K562 (cell line): ENCODE results near the gene DGKE. TPM values are rescaled to one million over a fixed set of nuclear protein-coding genes. Genes with fewer than 3 reads are reported as not detected.

Experiments
- ARNT ChIP-seq, 2 experiments: fragments of 450-650 bp; IDR thresholded peaks; 2 replicates each; pipeline ENCODE4 v1.6.1; 2016; ENCODE audit warnings: mild to moderate bottlenecking in 1 of 2
- E2F4 ChIP-seq: sonication (generic); formaldehyde crosslinking; IDR thresholded peaks from 2 replicates; pipeline ENCODE4 v1.8.0; 2022; ENCODE audit warnings: mild to moderate bottlenecking, low read depth, missing genetic modification reagents
- E2F6 ChIP-seq, 2 experiments: IDR thresholded peaks; 2 replicates each; pipeline ENCODE4 v1.6.1; 2011; ENCODE audit warnings: borderline replicate concordance in 1 of 2, control low read depth in 1 of 2, low read depth in 1 of 2, low read length in 1 of 2, mild to moderate bottlenecking in 1 of 2, mixed read lengths in 1 of 2, moderate library complexity in 1 of 2; ENCODE audit not compliant: insufficient read depth in 1 of 2, insufficient read length in 1 of 2, poor library complexity in 1 of 2, severe bottlenecking in 1 of 2; ENCODE audit errors: extremely low read depth in 1 of 2
- GABPA ChIP-seq: fragments of 200-800 bp; sonication (Bioruptor generic); conservative IDR thresholded peaks from 2 replicates; pipeline ENCODE4 v1.6.1; 2016; ENCODE audit warnings: low read depth, missing genetic modification characterization, missing compliant biosample characterization
- MAX ChIP-seq: sonication (generic); formaldehyde crosslinking; IDR thresholded peaks from 2 replicates; pipeline ENCODE4 v1.9.0; 2022; ENCODE audit warnings: mild to moderate bottlenecking, missing genetic modification reagents
- MGA ChIP-seq: fragments of 450-650 bp; IDR thresholded peaks from 2 replicates; pipeline ENCODE4 v1.6.1; 2016; ENCODE audit warnings: mild to moderate bottlenecking, moderate library complexity
- MYC ChIP-seq, 2 experiments: fragments of 250-450 bp in 1 of 2; sonication (Bioruptor Pico) in 1 of 2; IDR thresholded peaks; 2 replicates each; pipeline versions ENCODE4 v1.5.1 to v1.6.1; 2012 to 2021; ENCODE audit warnings: low read depth in 2 of 2, borderline replicate concordance in 1 of 2, improper control_type of control experiment in 1 of 2, low read length in 1 of 2, mild to moderate bottlenecking in 1 of 2, moderate library complexity in 1 of 2
- POLR2G ChIP-seq: fragments of 200-400 bp; formaldehyde crosslinking; IDR thresholded peaks from 2 replicates; pipeline ENCODE4 v1.6.1; 2017; ENCODE audit warnings: low read depth, mild to moderate bottlenecking, antibody characterized with exemption, low read length, moderate library complexity
- POLR3A ChIP-seq: IDR thresholded peaks from 2 replicates; pipeline ENCODE4 v1.6.1; 2011; ENCODE audit warnings: borderline replicate concordance, mild to moderate bottlenecking, moderate library complexity; ENCODE audit not compliant: insufficient read length, insufficient read depth; ENCODE audit errors: extremely low read depth
- RBM17 ChIP-seq: fragments of 200-400 bp; formaldehyde crosslinking; IDR thresholded peaks from 2 replicates; pipeline ENCODE4 v1.6.1; 2017; ENCODE audit warnings: low read depth, mild to moderate bottlenecking, low read length, borderline replicate concordance
- polyA plus RNA-seq, 8 experiments: library from polyadenylated mRNA; depleted of rRNA in 4 of 8; stranded (reverse) in 5 of 8; unstranded in 3 of 8; fragments of >200 nt; fragmentation: Nextera tagmentation in 2 of 8; fragmentation: Illumina TruSeq in 1 of 8; extraction: Ambion mirVana in 2 of 8; extraction: Trizol in 1 of 8; gene quantifications; 2 replicates each; pipeline versions ENCODE4 v1.2.1 to v1.2.3, GENCODE V29; 2011 to 2014; ENCODE audit warnings: inconsistent platforms in 1 of 8, missing spikeins in 1 of 8
- total RNA-seq, 7 experiments: library from RNA; depleted of rRNA in 6 of 7; stranded (reverse); fragments of >200 nt in 6 of 7; fragmentation: Illumina TruSeq in 2 of 7; extraction: Trizol in 2 of 7; gene quantifications; 2 replicates each; pipeline versions ENCODE4 v1.2.1 to v1.2.3, GENCODE V29; 2011 to 2021; ENCODE audit warnings: low replicate concordance in 1 of 7

Gene DGKE
- total and polyA plus RNA-seq, 9 of the 15 experiments (the other 6 are each of a cell fraction or from before 2014, with no cell fraction given) = 1.3 to 9.9 (median 5.9) TPM

- TF ChIP-seq MGA (peak; percentile 40; the same call in 1 of the 2 replicates), ARNT (IDR thresholded peaks at IDR 0.05) (no peak), RBM17 (no peak), POLR3A (no peak), GABPA (tag) (no peak), E2F4 (no peak), MYC (IDR thresholded peaks at IDR 0.05; ENCODE audit: low read depth, low read length) (0 out of 2 replicates have a peak, but pooled peaks have one; percentile 19), MYC (CRISPR knock-in tag; IDR thresholded peaks at IDR 0.05; ENCODE audit: borderline replicate concordance, low read depth) (no peak), MAX (CRISPR knock-in tag) (peak; percentile 63), E2F6 (IDR thresholded peaks at IDR 0.05; ENCODE audit: borderline replicate concordance in 1 of 2, extremely low read depth in 1 of 2, insufficient read depth in 1 of 2, insufficient read length in 1 of 2, low read depth in 1 of 2, low read length in 1 of 2, poor library complexity in 1 of 2, severe bottlenecking in 1 of 2) (peak in 1 of 2 experiments; percentile 5), POLR2G (peak; percentile 66)
Observed at GRCh38 chr17:56833057-56833808, 718 bp upstream of the DGKE start (continued).
